A673 (cell line): ENCODE data around the gene CUTA. TPM values are rescaled to one million over a fixed set of nuclear protein-coding genes. Genes with fewer than 3 reads are reported as not detected.

Experiments
- BruUV-seq: library from RNA; stranded (reverse); fragments of 400-500 nt; replicated peaks from 2 replicates; lab custom pipeline; 2021; lab: Mats Ljungman, UMichigan
- CTCF ChIA-PET: fragments of 300-600 bp; sonication (Branson Sonifier 250); formaldehyde crosslinking; loops from one replicate; lab custom pipeline; 2022; ENCODE audit warnings: antibody characterized with exemption; lab: Charles Lee
- POLR2A ChIA-PET: fragments of 300-600 bp; sonication (Branson Sonifier 250); formaldehyde crosslinking; loops from one replicate; lab custom pipeline; 2022; ENCODE audit warnings: antibody characterized with exemption; ENCODE audit not compliant: low non-redundant PET; lab: Charles Lee
- DNase-seq: peaks from one replicate; pipeline ENCODE4 v3.0.0-alpha.2; 2015; ENCODE audit warnings: low spot score
- H3K27ac ChIP-seq: fragments of 200-600 bp; sonication (generic); 2 replicates; pipeline ENCODE4 v1.5.1; 2016; ENCODE audit warnings: mixed run types, low read depth, mild to moderate bottlenecking, mixed read lengths, antibody characterized with exemption, low read length; ENCODE audit not compliant: poor library complexity, severe bottlenecking
- H3K27me3 ChIP-seq: fragments of 200-600 bp; sonication (generic); replicated peaks from 2 replicates; pipeline ENCODE4 v1.6.1; 2017; ENCODE audit warnings: mixed run types, low read depth, mild to moderate bottlenecking, mixed read lengths, antibody characterized with exemption, low read length; ENCODE audit not compliant: insufficient read depth, poor library complexity
- H3K36me3 ChIP-seq: fragments of 200-600 bp; sonication (generic); 2 replicates; pipeline ENCODE4 v1.6.1; 2016; ENCODE audit warnings: mixed run types, mild to moderate bottlenecking, mixed read lengths, antibody characterized with exemption, low read length; ENCODE audit not compliant: insufficient read depth, poor library complexity, severe bottlenecking
- H3K4me1 ChIP-seq: fragments of 200-600 bp; sonication (generic); 2 replicates; pipeline ENCODE4 v1.6.1; 2017; ENCODE audit warnings: mixed run types, mild to moderate bottlenecking, mixed read lengths, antibody characterized with exemption, low read length; ENCODE audit not compliant: insufficient read depth, poor library complexity, severe bottlenecking
- H3K4me3 ChIP-seq: fragments of 200-600 bp; sonication (generic); 2 replicates; pipeline ENCODE4 v1.5.1; 2016; ENCODE audit warnings: low read depth, mixed run types, mild to moderate bottlenecking, mixed read lengths, low read length; ENCODE audit not compliant: poor library complexity, severe bottlenecking
- H3K9me3 ChIP-seq: fragments of 200-600 bp; sonication (generic); 2 replicates; pipeline ENCODE4 v1.6.1; 2016; ENCODE audit warnings: mixed run types, low read depth, mild to moderate bottlenecking, mixed read lengths, antibody characterized with exemption, low read length; ENCODE audit not compliant: poor library complexity, severe bottlenecking
- CTCF ChIP-seq: fragments of 300-800, 200-600 bp; sonication (generic); conservative IDR thresholded peaks from 2 replicates; pipeline ENCODE4 v1.5.1; 2017; ENCODE audit warnings: low read depth, mild to moderate bottlenecking, antibody characterized with exemption, low read length, moderate library complexity, mixed read lengths
- EZH2 ChIP-seq: fragments of 200-600 bp; sonication (generic); IDR thresholded peaks from 2 replicates; pipeline ENCODE4 v1.6.1; 2017; ENCODE audit warnings: borderline replicate concordance, low read depth, mild to moderate bottlenecking, mixed read lengths, antibody characterized with exemption, low read length; ENCODE audit not compliant: poor library complexity, severe bottlenecking
- intact Hi-C: fragments of 100-400 bp; cut with micrococcal nuclease; formaldehyde crosslinking; loops from one replicate; pipeline ENCODE4 v1.10.0; 2022; ENCODE audit not compliant: unreplicated experiment
- total RNA-seq: library from RNA; stranded (reverse); gene quantifications from 2 replicates; pipeline ENCODE4 v1.2.3, GENCODE V29; 2021

CUTA gene
- total RNA-seq, 1 experiment from 2014 or later: 221 TPM

- DNase-seq: peak; percentile 52
- Histone ChIP-seq H3K9me3 (no peaks in the 10 kb centered on the region), H3K4me3 (no peak overlapping the region), H3K36me3 (peaks cover 45% of the 10 kb centered on the region), H3K27me3 (no peaks in the 10 kb centered on the region), H3K4me1 (peaks cover 25% of the 10 kb centered on the region), H3K27ac (no peak overlapping the region)
- POLR2A ChIA-PET: interaction anchor here (0.6 kb wide), 1 partner anchor 19 kb away, joined by 5 read pairs; no protein-coding TSS in a partner anchor
- BruUV-seq: no TSS peak
- CTCF ChIA-PET: no interaction called here
- intact Hi-C loops: loop anchor here (10.0 kb wide), 1 partner anchor 100 kb away; the partner anchor contains the start of genes TAPBP and ZBTB22
- TF ChIP-seq EZH2 (no peak), CTCF (peak; percentile 59)
These were observed 3.2 kb downstream of the CUTA start for GRCh38 chr6:33414592-33415271.

GRCh38 chr6:33413241-33414120 lies 4.4 kb downstream of the CUTA start:
- no peak for DNase-seq
- POLR2A ChIA-PET: no interaction called here
- no peak overlapping the region for H3K27ac ChIP-seq
- H3K9me3 ChIP-seq: no peaks in the 10 kb centered on the region
- CTCF ChIA-PET: no interaction called here
- BruUV-seq: no TSS peak
- H3K36me3 ChIP-seq: peaks cover 45% of the 10 kb centered on the region
- TF ChIP-seq CTCF: no peak
- TF ChIP-seq EZH2: no peak
- intact Hi-C loops: loop anchor here (10.0 kb wide), 1 partner anchor 99 kb away; the partner anchor contains the start of genes TAPBP and ZBTB22
- no peaks in the 10 kb centered on the region for H3K27me3 ChIP-seq
- H3K4me3 ChIP-seq: no peak overlapping the region
- H3K4me1 ChIP-seq: peaks cover 20% of the 10 kb centered on the region

- TF ChIP-seq CTCF (no peak), EZH2 (no peak)
- DNase-seq: no peak
- H3K27me3 ChIP-seq: no peaks in the 10 kb centered on the region
- POLR2A ChIA-PET: no interaction called here
- no peaks in the 10 kb centered on the region for H3K9me3 ChIP-seq
- BruUV-seq: no TSS peak
- H3K4me3 ChIP-seq: no peak overlapping the region
- H3K36me3 ChIP-seq: peaks cover 56% of the 10 kb centered on the region
- intact Hi-C loops: loop anchor here (10.0 kb wide), 1 partner anchor 98 kb away; the partner anchor contains the start of genes TAPBP and ZBTB22
- no peak overlapping the region for H3K27ac ChIP-seq
- CTCF ChIA-PET: interaction anchor here (1.2 kb wide), 1 partner anchor 95 kb away, joined by 4 read pairs; no protein-coding TSS in a partner anchor
- H3K4me1 ChIP-seq: peaks cover 18% of the 10 kb centered on the region
These were observed 5.5 kb downstream of the CUTA start for GRCh38 chr6:33412140-33413009.
